GM19025 (cell line): Measurements from ENCODE around the gene DNM1.
A peak's percentile ranks its signal among the peaks of the same experiment; 100 is the strongest.

Experiments
- ATAC-seq: cut with Tn5 transposase; IDR thresholded peaks from one replicate; pipeline ENCODE4 v1.9.1; 2021; ENCODE audit warnings: mild to moderate bottlenecking, low read depth, moderate library complexity; ENCODE audit not compliant: unreplicated experiment

The DNM1 gene

DNA sequence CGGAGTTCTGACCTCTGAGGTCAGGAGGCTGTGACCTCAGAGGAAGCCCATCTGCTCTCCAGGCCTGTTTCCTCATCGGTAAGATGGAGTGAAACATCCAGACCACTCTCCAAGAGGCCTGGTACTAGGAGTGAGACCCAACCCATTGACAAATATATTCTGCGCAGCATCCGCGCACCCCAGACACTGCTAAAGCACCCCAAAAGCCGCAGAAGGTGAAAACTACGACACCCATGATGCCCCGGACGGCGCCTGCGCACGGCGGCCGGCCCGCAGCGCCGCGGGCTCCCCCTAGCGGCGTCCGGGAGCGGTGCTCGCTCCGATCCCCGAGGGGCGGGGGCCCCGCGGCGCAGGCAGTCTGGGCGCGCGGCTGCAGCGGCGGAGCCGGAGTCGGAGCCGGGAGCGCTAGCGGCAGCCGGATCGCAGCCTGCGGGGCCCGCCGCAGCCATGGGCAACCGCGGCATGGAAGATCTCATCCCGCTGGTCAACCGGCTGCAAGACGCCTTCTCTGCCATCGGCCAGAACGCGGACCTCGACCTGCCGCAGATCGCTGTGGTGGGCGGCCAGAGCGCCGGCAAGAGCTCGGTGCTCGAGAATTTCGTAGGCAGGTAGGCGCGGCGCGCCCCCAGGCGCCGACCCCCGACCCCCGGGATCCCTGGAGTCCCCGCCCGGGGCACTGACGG, at the start of gene DNM1:
TSS of gene DNM1 (plus strand) at position 356 of the 683 bp plus-strand sequence. CDS start at position 448, 92 bp downstream.
- ATAC-seq, result peak; percentile 74

DNA sequence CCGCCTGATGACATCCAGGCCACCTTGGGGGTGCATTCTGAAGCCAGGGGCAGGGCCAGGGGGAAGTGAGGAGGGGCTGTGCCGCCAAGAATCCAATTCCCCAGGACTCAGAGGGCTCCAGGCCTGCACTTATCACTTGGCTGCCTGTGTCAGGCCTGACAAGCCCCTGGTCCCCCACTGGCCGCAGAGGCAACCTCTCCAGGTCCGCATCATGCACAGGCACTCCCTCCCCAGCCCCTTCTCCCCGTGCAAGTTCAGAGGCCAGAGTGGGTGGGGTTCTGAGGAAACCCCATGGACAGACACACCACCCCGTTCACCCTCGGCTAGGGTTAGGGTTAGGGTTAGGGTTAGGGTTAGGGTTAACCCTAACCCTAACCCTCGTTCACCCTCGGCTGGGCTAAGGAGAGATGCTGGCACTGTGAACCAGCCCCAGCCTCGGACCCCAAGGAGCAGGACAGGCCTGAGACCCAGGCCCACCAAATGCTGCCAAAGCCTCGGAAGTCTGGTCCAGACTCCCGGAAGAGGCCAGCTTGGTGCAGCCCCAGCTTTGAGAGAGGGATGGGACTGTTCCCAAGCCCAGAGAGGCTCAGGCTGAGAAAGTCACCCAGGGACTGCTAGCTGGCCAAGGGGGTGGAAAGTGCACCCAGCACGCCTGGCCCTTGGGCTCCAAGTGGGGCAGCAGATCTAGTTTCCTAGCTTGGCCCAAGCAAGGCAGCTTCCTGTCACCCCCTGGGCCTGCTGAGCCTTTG, 49.1 kb upstream of the DNM1 start:
- no peak for ATAC-seq

DNA sequence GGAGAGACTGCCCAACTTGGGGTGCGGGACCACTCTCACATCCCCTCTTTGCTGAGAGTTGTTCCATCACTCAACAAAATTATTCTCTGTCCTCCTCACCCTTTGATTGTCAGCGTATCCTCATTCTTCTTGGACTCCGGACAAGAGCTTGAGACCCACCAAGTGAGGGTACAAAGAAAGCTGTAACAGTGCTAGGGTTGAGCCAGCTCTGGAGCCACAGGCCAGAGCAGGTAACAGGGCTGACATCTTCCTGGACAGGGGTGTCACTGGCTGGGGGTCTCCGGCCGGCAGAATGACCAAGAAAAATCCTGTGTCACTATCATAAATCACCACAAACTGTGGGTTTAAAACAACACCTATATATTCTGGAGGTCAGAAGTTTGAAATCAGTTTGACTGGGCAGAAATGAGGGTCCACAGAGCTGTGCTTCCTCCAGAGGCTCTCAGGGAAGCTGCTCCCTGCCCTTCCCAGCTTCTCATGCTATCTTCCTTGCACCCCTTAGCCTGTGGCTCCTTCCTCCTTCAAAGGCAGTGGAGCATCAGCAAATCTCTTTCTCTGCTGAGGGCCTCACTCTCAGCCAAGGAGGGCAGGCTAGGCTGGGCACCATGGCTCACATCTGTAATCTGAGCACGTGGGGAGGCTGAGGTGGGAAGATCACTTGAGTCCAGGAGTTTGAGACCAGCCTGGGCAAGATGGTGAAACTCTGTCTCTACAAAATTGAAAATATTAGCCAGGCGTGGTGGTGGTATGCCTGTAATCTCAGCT, 47.3 kb upstream of the DNM1 start:
- no peak for ATAC-seq

DNA sequence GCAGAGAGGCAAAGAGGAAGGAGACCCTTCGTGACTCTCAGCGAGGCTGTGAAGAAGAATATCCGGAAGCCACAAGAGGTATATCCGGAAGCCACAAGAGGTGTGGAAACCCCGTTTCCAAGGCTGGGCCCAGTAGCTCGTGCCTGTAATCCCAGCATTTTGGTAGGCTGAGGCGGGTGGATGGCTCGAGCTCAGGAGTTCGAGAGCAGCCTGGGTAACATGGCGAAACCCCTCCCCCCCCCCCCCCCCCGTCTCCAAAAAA, 43.7 kb upstream of the DNM1 start:
- no peak for ATAC-seq

DNA sequence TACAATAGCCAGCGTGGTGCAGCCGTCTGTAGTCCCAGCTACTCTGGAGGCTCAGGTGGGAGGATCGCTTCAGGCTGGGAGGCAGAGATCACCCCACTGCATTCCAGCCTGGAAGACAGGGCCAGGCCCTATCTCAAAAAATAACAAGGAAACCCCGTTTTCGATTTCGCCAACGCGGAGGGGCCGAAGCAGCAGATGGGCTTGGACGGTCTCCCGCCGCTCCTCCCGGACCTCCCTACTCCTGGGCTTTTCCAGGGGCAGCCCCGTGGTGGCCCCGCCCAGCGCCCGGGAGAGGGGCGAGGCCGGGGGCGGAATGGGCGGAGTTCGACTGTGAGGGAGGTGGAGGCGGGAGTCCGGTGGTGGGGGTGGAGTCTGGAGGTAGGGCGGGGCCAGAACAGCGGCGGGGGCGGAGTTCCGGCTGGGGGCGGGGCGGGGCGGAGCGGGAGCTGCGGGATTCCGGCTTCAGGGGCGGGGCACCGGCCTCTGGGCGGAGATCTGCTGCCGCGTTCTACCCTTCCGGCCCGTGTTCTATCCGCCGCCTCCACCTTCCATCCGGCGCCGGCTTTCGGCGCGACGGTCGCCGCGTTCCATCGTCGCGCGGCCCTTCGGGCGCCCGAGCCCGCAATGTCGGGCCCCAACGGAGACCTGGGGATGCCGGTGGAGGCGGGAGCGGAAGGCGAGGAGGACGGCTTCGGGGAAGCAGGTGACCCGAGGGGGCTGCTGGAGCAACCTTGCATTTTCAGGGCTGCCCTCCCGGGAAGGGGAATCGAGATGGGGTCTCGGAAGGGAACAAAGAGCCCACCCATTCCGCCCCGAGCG, 43.2 kb upstream of the DNM1 start, which contains the start of gene BBLN:
TSS of gene BBLN (plus strand) at position 482 of the 819 bp plus-strand sequence. CDS start at position 625, 143 bp downstream.
- peak; percentile 65 for ATAC-seq

DNA sequence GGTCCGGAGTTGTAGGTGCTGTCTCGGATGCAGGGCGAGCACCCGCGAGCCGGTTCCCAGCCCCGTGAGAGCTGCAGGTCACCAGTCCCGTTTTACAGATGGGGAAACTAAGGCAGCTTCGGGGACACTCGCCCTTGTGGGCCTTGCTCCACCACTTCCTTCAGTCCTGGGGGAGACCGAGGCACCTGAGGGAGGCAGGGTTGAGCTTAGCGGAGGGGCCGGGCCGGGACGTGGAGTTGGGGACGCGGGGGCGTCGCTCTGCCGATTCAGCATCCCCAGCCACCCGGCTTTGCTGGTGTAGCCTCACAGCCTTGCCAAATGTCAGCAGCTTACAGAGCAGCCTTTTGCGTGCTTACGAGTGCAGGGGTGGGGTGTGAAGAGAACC, 42.6 kb upstream of the DNM1 start:
- no peak for ATAC-seq

DNA sequence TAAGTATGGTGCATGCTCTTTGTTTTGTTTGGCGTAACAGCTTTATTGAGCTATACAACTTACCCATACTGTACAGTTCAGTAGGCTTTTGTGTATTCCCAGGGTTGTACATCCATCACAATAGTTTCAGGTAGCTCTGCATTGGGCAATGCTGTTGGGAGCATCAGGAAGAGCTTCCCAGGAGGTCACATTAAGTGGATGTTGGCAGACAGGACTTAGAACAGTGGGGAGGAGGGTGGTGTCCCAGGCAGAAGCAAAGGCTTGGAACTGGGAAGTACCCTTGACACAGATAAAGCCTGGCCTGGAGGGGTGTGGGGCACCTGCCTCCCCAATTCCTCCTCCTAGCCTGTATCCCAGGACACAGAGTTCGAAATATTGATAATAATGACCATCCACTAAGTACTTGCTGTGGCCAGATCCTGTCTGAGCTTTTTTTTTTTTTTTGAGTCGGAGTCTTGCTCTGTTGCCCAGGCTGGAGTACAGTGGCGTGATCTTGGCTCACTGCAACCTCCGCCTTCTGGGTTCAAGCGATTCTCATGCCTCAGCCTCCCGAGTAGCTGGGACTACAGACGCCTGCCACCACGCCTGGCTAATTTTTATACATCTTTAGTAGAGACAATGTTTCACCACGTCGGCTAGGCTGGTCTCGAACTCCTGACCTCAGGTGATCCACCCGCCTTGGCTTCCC, 41.8 kb upstream of the DNM1 start:
- ATAC-seq, result no peak

DNA sequence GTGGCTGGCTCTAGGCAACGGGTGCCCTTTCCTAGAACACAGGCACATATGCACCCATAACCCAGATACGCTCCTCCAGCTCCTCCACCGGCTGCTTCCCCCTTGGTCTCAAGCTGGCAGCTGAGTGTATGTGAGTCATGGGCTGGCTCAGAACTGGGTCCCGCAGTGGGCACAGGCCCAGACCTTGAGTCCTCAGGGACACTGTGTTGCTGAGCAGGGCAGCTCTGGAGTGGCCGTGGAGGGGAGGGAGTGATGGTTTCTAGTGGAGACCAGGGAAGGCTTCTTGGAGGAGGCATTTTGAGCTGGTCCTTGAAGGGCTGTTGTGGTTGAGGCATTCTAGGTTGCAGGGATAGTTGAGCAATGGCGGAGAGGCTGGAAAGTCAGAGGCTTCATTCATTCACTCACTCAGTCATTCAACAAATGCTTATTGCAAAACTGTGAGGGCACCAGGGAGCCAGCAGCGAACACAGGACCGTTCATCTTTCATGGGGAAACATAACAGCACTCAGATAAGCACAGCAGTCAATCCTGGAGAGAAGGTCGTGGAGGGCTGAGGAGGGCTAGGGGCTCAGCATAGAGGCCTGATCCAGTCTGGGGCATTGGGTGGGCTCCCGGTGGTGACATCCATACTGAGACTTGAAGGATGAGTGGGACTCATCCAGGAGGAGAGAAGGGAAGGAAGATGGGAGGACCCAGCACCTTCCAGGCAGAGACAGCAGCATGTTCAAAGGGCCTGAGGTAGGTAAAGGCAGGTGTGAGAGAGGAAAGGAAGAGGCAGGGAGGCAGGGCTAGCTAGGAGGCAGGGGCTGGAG, 40.8 kb upstream of the DNM1 start:
- no peak for ATAC-seq

DNA sequence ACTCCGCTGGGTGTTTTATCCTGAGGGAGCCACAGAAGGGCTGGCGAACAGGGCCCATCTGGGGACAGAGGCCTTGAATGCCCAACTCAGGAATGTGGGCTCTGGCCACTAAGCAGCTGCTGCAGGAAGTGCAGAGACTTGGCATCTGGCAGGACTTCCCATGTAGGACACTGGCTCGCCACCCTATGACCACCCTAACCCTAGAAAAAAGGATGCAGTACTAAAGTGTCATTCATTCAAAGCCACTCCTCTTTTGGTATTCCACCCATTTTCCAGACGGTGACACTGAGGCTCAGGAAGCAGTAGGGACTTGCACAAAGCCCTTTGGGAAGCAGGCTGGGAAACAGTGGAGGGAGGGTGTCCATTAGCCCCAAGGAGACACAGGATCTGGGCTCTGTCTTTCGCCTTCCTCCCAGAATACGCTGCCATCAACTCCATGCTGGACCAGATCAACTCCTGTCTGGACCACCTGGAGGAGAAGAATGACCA, 40.1 kb upstream of the DNM1 start:
- no peak for ATAC-seq

DNA sequence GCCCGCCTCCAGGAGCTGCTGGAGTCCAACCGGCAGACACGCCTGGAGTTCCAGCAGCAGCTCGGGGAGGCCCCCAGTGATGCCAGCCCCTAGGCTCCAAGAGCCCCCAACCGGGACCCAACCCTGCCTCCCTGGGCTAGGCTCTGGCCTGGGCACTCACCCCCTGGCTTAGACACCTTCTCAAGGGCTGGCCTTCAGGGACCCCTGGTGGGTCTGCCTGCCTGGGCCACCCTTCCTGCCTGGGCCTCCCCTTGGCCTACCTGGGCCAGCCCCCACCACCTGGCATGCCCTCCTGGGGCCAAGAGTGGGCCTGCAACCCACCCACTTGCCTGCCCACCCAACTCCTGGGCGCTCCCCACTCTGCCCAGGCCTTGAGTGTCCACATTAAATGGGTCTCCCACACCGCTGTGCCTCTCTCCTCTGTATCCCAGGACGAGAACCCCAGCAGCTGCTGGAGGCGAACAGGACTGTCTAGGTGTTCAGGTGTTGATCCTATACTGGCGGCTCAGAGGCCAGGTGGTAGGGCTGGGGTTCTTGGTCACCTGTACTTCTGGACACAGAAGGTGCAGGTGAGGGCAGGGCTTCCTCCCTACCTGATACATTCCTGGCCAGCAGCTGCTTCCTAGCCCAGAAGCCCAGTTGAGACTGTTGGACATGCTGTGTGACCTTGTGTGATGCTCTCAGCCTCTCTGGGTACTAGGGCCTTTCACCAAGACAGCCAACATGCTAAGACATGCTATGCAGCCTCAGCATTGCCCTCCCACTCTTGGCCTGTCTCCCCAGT, 39.5 kb upstream of the DNM1 start:
- no peak for ATAC-seq

DNA sequence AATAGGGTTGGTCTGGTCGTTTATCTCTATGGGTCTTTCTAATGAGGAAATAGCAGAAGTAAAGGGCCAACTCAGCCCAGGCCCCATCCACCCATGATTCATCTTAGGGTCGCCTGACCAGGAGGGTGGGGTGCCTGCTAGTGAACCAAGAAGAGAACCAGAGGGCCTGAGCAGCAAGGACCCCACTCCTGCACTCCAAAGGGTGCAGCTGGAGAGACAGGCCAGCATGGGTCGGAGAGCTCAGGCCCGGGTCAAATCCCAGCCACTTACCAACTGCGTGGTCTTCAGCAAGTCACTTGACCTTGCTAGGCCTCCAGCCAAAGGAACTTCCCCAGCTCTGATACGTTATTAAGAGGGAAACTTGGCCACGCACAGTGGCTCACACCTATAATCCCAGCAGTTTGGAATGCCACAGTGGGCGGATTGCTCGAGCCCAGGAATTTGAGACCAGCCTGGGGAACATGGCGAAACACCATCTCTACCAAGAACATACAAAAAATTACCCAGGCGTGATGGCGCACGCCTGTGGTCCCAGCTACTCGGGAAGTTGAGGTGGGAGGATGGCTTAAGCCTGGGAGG, 38.8 kb upstream of the DNM1 start:
- no peak for ATAC-seq

DNA sequence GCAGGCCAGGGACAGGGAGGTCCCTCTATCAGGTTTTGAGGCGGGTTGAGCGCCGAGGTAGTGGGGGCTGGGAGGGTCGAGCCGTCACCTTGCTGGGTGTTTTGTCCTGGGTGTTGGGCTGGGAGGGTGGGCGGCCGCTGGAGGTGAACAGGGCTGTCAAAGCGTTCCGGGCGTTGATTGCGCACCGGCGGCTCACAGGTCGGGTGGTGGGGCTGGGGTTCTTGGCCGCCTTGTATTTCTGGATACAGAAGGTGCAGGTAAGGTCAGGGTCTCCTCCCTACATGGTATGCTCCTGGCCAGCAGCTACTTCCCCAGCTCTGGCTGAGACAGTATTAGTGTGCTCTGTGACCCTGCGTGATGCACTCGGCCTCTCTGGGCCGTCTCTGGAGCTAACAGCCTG, 37.0 kb upstream of the DNM1 start:
- ATAC-seq, result no peak

DNA sequence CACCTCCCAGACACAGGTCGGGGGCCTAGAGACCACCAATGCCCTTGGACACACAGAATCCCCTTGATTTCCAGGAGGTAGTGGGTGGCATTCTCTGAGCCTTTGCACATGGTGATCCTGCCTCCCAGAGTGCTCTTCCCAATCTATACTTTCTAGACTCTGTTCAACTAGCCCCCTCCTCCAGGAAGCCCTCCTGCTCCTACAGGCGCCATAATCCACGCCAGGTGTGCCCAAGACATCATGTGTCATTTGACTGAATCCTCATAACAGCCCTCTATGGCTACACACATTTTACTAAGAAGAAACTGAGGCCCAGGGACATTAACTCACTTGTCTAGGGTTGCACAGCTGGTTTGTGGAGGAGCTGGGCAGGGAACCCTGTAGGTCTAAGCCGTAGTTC, 36.0 kb upstream of the DNM1 start:
- ATAC-seq, result no peak

DNA sequence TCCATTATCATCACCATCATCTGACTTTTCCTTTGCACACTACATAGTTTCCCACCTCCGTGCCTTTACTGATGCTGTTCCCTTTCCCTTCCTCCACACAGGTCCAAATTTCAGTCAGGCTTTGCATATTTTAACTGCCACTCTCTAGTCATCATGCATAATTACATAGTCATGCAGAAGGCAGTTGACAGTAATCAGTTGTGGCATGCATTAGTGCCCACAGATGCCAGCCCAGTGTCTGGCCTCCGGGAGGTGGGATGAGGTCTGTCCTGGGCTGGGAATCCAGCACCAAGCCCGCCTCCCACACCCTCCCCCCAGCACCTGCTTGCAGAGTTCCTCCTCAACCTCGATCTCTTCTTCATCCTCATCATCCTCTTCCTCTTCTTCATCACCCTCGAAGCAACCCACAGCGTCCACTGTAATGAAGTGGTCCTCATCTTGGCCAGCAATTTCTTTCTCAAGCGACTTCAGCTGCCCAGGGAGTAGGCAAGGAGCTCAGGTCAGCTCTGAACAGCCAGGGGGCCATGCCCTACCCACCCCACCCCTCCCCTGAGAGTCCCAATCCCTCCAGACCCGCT, 34.4 kb upstream of the DNM1 start:
- ATAC-seq, result no peak

DNA sequence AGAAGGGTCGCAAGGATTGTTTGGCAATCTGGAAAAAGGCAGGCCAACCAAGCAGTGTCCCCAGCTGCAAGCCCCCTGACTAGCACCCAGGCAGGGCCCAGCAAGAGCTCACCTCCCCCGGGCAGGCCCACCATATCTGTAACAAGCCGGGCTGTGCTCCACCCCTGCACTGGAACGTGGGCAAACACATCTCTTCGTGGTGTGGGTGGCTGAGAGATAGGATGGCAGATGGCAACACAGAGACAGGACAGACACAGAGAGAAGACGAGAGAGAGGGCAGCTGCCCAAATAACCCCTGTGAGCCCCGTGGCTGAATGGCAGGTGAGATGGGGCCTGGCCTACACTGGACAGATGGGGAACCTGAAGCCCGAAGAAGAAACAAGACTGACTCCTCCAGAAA, 33.7 kb upstream of the DNM1 start:
- no peak for ATAC-seq

DNA sequence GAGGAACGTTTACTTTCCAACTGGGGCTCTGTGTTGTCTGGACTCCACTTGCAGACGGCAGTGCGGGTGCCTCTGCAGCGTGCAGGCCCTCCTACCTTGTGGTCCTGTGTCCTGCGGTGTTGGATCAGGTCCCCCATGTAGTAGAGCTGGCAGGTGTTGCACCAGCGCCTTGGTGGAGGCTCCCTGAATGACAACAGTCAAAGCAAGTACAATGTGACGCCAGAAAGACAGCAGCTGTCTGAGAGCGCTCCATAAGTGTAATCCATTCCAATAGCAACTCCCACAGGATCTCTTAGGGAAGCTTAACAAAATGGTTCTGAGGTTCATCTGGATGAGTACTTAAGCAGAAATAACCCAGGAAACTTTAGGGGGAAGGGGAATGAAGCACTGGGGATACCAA, 33.3 kb upstream of the DNM1 start:
- no peak for ATAC-seq

DNA sequence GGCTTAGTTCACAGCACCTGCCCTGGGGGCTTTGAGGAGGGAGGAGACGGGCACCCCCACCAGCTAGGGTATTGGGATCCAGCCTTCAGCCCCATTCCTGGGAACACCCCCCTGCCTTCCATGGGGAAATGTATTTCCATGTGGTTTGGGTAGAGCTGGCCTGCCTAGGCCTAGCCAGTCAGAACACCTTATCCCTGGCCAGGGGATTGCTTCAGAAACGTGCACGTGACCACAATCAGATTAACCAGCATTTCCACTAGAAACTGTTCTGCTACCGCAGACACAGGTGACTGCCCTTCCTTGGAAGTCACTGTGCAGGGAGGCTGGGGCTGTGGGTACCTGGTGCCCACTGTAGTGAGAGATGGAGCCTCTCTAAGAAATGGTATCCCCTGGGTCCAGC, 29.1 kb upstream of the DNM1 start:
- no peak for ATAC-seq

DNA sequence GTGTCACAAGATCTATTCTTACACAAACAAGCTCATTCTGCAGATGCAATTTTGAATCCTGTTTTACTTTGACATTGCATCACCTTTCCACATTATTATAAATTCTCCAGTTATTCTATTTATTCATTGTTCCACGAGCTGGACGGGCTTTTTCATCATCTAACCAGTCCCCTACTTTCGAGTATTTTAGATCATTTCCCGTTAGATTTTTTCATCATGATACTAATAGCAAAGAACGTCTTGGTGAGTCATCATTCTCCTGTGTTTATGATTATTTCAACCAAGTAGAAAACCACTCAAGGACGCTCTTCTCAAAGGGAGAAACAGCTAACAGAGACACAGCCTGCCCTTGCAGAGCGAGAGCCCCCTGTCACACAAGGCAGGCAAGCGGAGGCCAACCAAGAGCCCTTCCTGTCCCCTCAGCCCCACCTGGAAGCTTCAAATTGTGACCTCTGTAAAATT, 28.0 kb upstream of the DNM1 start:
- no peak for ATAC-seq
